ENCODE results near the gene ALK. TPM values are rescaled to one million over a fixed set of nuclear protein-coding genes. Genes with fewer than 3 reads are reported as not detected.

Gene ALK
- total RNA-seq, 3 donors from 2014 or later, result 0.07 to 2.4 (median 0.09) TPM

GRCh38 chr2:29821591-29821990 is 99.8 kb downstream of the ALK start:
- intact Hi-C loops (cut with DNase I, micrococcal nuclease), result no loop called here
- Histone ChIP-seq H3K4me1 (ENCODE audit: low read depth) (no peaks in the 10 kb centered on the region), H3K4me3 (no peak overlapping the region), H3K36me3 (ENCODE audit: low read depth) (no peaks in the 10 kb centered on the region), H3K9me3 (no peaks in the 10 kb centered on the region)
- ATAC-seq (no peak), DNase-seq (no peak)
- TF ChIP-seq CTCF (IDR thresholded peaks at IDR 0.05), result no peak

- intact Hi-C loops (cut with DNase I, micrococcal nuclease), result no loop called here
- Histone ChIP-seq H3K36me3 (ENCODE audit: low read depth) (no peaks in the 10 kb centered on the region), H3K9me3 (no peaks in the 10 kb centered on the region), H3K4me3 (no peak overlapping the region), H3K4me1 (ENCODE audit: low read depth) (no peaks in the 10 kb centered on the region)
- ATAC-seq, result no peak
- TF ChIP-seq CTCF (IDR thresholded peaks at IDR 0.05), result no peak
- no peak for DNase-seq
These were observed 101.8 kb downstream of the ALK start for GRCh38 chr2:29819570-29819969.

GRCh38 chr2:29817801-29818680 is 103.3 kb downstream of the ALK start:
- H3K4me1 ChIP-seq (ENCODE audit: low read depth), result no peaks in the 10 kb centered on the region
- intact Hi-C loops (cut with DNase I, micrococcal nuclease), result no loop called here
- DNase-seq (no peak), ATAC-seq (no peak)
- H3K36me3 ChIP-seq (ENCODE audit: low read depth), result no peaks in the 10 kb centered on the region
- no peak overlapping the region for H3K4me3 ChIP-seq
- H3K9me3 ChIP-seq, result no peaks in the 10 kb centered on the region
- no peak for TF ChIP-seq CTCF (IDR thresholded peaks at IDR 0.05)

GRCh38 chr2:29817299-29817698 is 104.1 kb downstream of the ALK start:
- H3K36me3 ChIP-seq (ENCODE audit: low read depth), result no peaks in the 10 kb centered on the region
- no peak for TF ChIP-seq CTCF (IDR thresholded peaks at IDR 0.05)
- intact Hi-C loops (cut with DNase I, micrococcal nuclease), result no loop called here
- ATAC-seq (no peak), DNase-seq (no peak)
- H3K9me3 ChIP-seq, result no peaks in the 10 kb centered on the region
- no peaks in the 10 kb centered on the region for H3K4me1 ChIP-seq (ENCODE audit: low read depth)
- no peak overlapping the region for H3K4me3 ChIP-seq

GRCh38 chr2:29816651-29817050 is 104.7 kb downstream of the ALK start:
- no peaks in the 10 kb centered on the region for H3K9me3 ChIP-seq
- H3K4me3 ChIP-seq, result no peak overlapping the region
- intact Hi-C loops (cut with DNase I, micrococcal nuclease), result no loop called here
- no peaks in the 10 kb centered on the region for H3K36me3 ChIP-seq (ENCODE audit: low read depth)
- no peak for ATAC-seq
- no peak for DNase-seq
- no peak for TF ChIP-seq CTCF (IDR thresholded peaks at IDR 0.05)
- no peaks in the 10 kb centered on the region for H3K4me1 ChIP-seq (ENCODE audit: low read depth)

Data from mucosa of descending colon (tissue), 3 donors.